Smooth muscle cell (in vitro differentiated cells): Measurements from ENCODE around the gene SSX2IP. TPM values are rescaled to one million over a fixed set of nuclear protein-coding genes. Genes with fewer than 3 reads are reported as not detected.

Experiments used
- DNase-seq: peaks from one replicate; lab custom pipeline; 2025; ENCODE audit not compliant: unreplicated experiment; lab: John Stamatoyannopoulos, UW
- H2AFZ ChIP-seq: fragments of 200-600 bp; sonication (generic); 2 replicates; pipeline ENCODE4 v1.6.0; 2016; ENCODE audit warnings: antibody characterized with exemption, low read depth, mild to moderate bottlenecking
- H3F3A ChIP-seq: fragments of 200-600 bp; sonication (generic); 2 replicates; pipeline ENCODE4 v1.6.0; 2017; ENCODE audit warnings: antibody characterized with exemption, low read depth
- H3K27ac ChIP-seq: fragments of 200-600 bp; sonication (generic); 2 replicates; pipeline ENCODE4 v1.5.1; 2016; ENCODE audit warnings: low read depth, mild to moderate bottlenecking
- H3K27me3 ChIP-seq: fragments of 200-600 bp; sonication (generic); 2 replicates; pipeline ENCODE4 v1.6.1; 2016; ENCODE audit warnings: low read depth, mild to moderate bottlenecking
- H3K36me3 ChIP-seq: fragments of 200-600 bp; sonication (generic); 2 replicates; pipeline ENCODE4 v1.5.1; 2016; ENCODE audit warnings: low read depth
- H3K4me1 ChIP-seq: fragments of 200-600 bp; sonication (generic); 2 replicates; pipeline ENCODE4 v1.5.1; 2016; ENCODE audit warnings: low read depth
- H3K4me2 ChIP-seq: fragments of 200-600 bp; sonication (generic); 2 replicates; pipeline ENCODE4 v1.6.0; 2016; ENCODE audit warnings: mild to moderate bottlenecking
- H3K4me3 ChIP-seq: fragments of 200-600 bp; sonication (generic); 2 replicates; pipeline ENCODE4 v1.5.1; 2016; ENCODE audit warnings: mild to moderate bottlenecking
- H3K79me2 ChIP-seq: fragments of 200-600 bp; sonication (generic); 2 replicates; pipeline ENCODE4 v1.6.0; 2016; ENCODE audit warnings: low read depth, mild to moderate bottlenecking
- H3K9ac ChIP-seq: fragments of 200-600 bp; sonication (generic); 2 replicates; pipeline ENCODE4 v1.6.0; 2016; ENCODE audit warnings: low read depth
- H3K9me3 ChIP-seq: fragments of 200-600 bp; sonication (generic); replicated peaks from 2 replicates; pipeline ENCODE4 v1.5.1; 2016; ENCODE audit warnings: low read depth
- H4K20me1 ChIP-seq: fragments of 200-600 bp; sonication (generic); 2 replicates; pipeline ENCODE4 v1.6.0; 2016; ENCODE audit warnings: low read depth
- CTCF ChIP-seq: fragments of 200-600 bp; sonication (generic); IDR thresholded peaks from 2 replicates; pipeline ENCODE4 v1.5.1; 2017; ENCODE audit warnings: borderline replicate concordance, mild to moderate bottlenecking, antibody characterized with exemption; ENCODE audit not compliant: insufficient read depth, poor library complexity, severe bottlenecking
- WGBS: methylation state at CpG from one replicate; pipeline ENCODE4 v1.1.7; 2016; ENCODE audit warnings: low lambda C conversion rate; 5-methylcytosine and 5-hydroxymethylcytosine counted together
- polyA plus RNA-seq: library from polyadenylated mRNA; unstranded; fragments of >200 nt; fragmentation: Nextera tagmentation; extraction: Ambion mirVana; gene quantifications from 2 replicates; pipeline ENCODE4 v1.2.1, GENCODE V29; 2016
- total RNA-seq: library from RNA; depleted of rRNA; stranded (reverse); fragments of >200 nt; gene quantifications from 2 replicates; pipeline ENCODE4 v1.2.3, GENCODE V29; 2014

The SSX2IP gene
- total and polyA plus RNA-seq, 2 experiments from 2014 or later = 27.4 to 69.7 TPM

- no peak for TF ChIP-seq CTCF
- Histone ChIP-seq H3K4me2 (no peak overlapping the region), H3K4me1 (peaks cover 11% of the 10 kb centered on the region), H3K9me3 (no peaks in the 10 kb centered on the region), H3K9ac (no peak overlapping the region), H3K79me2 (peaks cover 98% of the 10 kb centered on the region), H3K27ac (no peak overlapping the region), H3K27me3 (no peaks in the 10 kb centered on the region), H3K36me3 (no peaks in the 10 kb centered on the region), H2AFZ (no peak overlapping the region), H4K20me1 (peaks cover 47% of the 10 kb centered on the region), H3K4me3 (no peak overlapping the region), H3F3A (no peaks in the 10 kb centered on the region)
- WGBS = 74% methylated on average over 3 of the region's 3 CpGs
- DNase-seq = no peak
These were observed 18.0 kb downstream of the SSX2IP start for GRCh38 chr1:84672080-84672854.

- Histone ChIP-seq H3K9me3 (no peaks in the 10 kb centered on the region), H3K9ac (no peak overlapping the region), H3K27ac (peak overlapping the region; percentile 20), H3K79me2 (peaks cover 76% of the 10 kb centered on the region), H3K27me3 (no peaks in the 10 kb centered on the region), H3K4me3 (no peak overlapping the region), H3K36me3 (no peaks in the 10 kb centered on the region), H3F3A (no peaks in the 10 kb centered on the region), H3K4me2 (no peak overlapping the region), H3K4me1 (peaks cover 7% of the 10 kb centered on the region), H4K20me1 (peaks cover 33% of the 10 kb centered on the region), H2AFZ (no peak overlapping the region)
- 86% methylated on average over 2 of the region's 2 CpGs for WGBS
- no peak for TF ChIP-seq CTCF
- DNase-seq = no peak
These were observed 20.4 kb downstream of the SSX2IP start for GRCh38 chr1:84669831-84670230.

GRCh38 chr1:84668185-84668584, 22.1 kb downstream of the SSX2IP start:
- Histone ChIP-seq H3K36me3 (peaks cover 7% of the 10 kb centered on the region), H3K4me2 (no peak overlapping the region), H3F3A (no peaks in the 10 kb centered on the region), H3K27me3 (no peaks in the 10 kb centered on the region), H3K4me3 (no peak overlapping the region), H3K27ac (no peak overlapping the region), H4K20me1 (peaks cover 16% of the 10 kb centered on the region), H3K9me3 (no peaks in the 10 kb centered on the region), H2AFZ (no peak overlapping the region), H3K9ac (no peak overlapping the region), H3K79me2 (peaks cover 60% of the 10 kb centered on the region), H3K4me1 (no peaks in the 10 kb centered on the region)
- no peak for DNase-seq
- peak; percentile 18 for TF ChIP-seq CTCF
- WGBS = 100% methylated on average over 1 of the region's 1 CpG
